PC-3 (cell line): Measurements from ENCODE around the gene FAM118B. TPM values are rescaled to one million over a fixed set of nuclear protein-coding genes. Genes with fewer than 3 reads are reported as not detected.

Source experiments
- ATAC-seq: fragments of 200-7000 bp; cut with Tn5 transposase; 2 replicates; pipeline ENCODE4 v1.9.1; 2020; ENCODE audit warnings: mild to moderate bottlenecking, moderate library complexity
- BruUV-seq: library from RNA; stranded (reverse); fragments of 400-500 nt; replicated peaks from 2 replicates; lab custom pipeline; 2021; lab: Mats Ljungman, UMichigan
- CTCF ChIA-PET: fragments of 300-600 bp; sonication (Branson Sonifier 250); formaldehyde crosslinking; loops from one replicate; lab custom pipeline; 2022; ENCODE audit warnings: antibody characterized with exemption; lab: Charles Lee
- POLR2A ChIA-PET: fragments of 300-600 bp; sonication (Branson Sonifier 250); formaldehyde crosslinking; loops from one replicate; lab custom pipeline; 2022; ENCODE audit warnings: antibody characterized with exemption; ENCODE audit not compliant: unreplicated experiment; lab: Charles Lee
- DNase-seq: peaks from one replicate; pipeline ENCODE4 v3.0.0-alpha.2; 2015
- H2AFZ ChIP-seq: fragments of 300-600 bp; sonication (generic); 2 replicates; pipeline ENCODE4 v1.6.0; 2016; ENCODE audit warnings: antibody characterized with exemption, low read length
- H3F3A ChIP-seq: fragments of 300-600 bp; sonication (generic); one replicate; pipeline ENCODE4 v1.6.0; 2017; ENCODE audit warnings: antibody characterized with exemption, low read length, control low read depth, mild to moderate bottlenecking; ENCODE audit not compliant: unreplicated experiment
- H3K27ac ChIP-seq: fragments of 300-600 bp; sonication (generic); 2 replicates; pipeline ENCODE4 v1.5.1; 2016; ENCODE audit warnings: mild to moderate bottlenecking, low read length
- H3K27me3 ChIP-seq: fragments of 300-600 bp; sonication (generic); 2 replicates; pipeline ENCODE4 v1.6.1; 2016; ENCODE audit warnings: low read length, mixed read lengths
- H3K36me3 ChIP-seq: fragments of 300-600 bp; sonication (generic); 2 replicates; pipeline ENCODE4 v1.6.1; 2016; ENCODE audit warnings: low read depth, mixed run types, low read length, mixed read lengths
- H3K4me1 ChIP-seq: fragments of 300-600 bp; sonication (generic); 2 replicates; pipeline ENCODE4 v1.5.1; 2016; ENCODE audit warnings: low read length; ENCODE audit not compliant: insufficient read depth
- H3K4me2 ChIP-seq: fragments of 300-600 bp; sonication (generic); 2 replicates; pipeline ENCODE4 v1.6.0; 2016; ENCODE audit warnings: low read length
- H3K4me3 ChIP-seq: fragments of 300-600 bp; sonication (generic); 2 replicates; pipeline ENCODE4 v1.5.1; 2016; ENCODE audit warnings: mild to moderate bottlenecking, low read length, mixed read lengths
- H3K79me2 ChIP-seq: fragments of 300-600 bp; sonication (generic); 2 replicates; pipeline ENCODE4 v1.6.1; 2017; ENCODE audit warnings: low read length, mixed read lengths
- H3K9ac ChIP-seq: fragments of 300-600 bp; sonication (generic); 2 replicates; pipeline ENCODE4 v1.6.0; 2016; ENCODE audit warnings: mild to moderate bottlenecking, low read length
- H3K9me2 ChIP-seq: fragments of 300-600 bp; sonication (generic); replicated peaks from 2 replicates; pipeline ENCODE4 v1.6.1; 2016; ENCODE audit warnings: mixed run types, low read length, mixed read lengths
- H3K9me3 ChIP-seq: fragments of 300-600 bp; sonication (generic); 2 replicates; pipeline ENCODE4 v1.6.1; 2016; ENCODE audit warnings: low read length, mixed read lengths
- H4K20me1 ChIP-seq: fragments of 300-600 bp; sonication (generic); 2 replicates; pipeline ENCODE4 v1.6.1; 2016; ENCODE audit warnings: low read length, mixed read lengths
- CTCF ChIP-seq: fragments of 300-600 bp; sonication (generic); conservative IDR thresholded peaks from 2 replicates; pipeline ENCODE4 v1.5.1; 2017; ENCODE audit warnings: antibody characterized with exemption, low read depth, mild to moderate bottlenecking, low read length
- EZH2 ChIP-seq: fragments of 300-600 bp; sonication (generic); IDR thresholded peaks from one replicate; pipeline ENCODE4 v1.6.1; 2017; ENCODE audit warnings: antibody characterized with exemption, mild to moderate bottlenecking, low read length; ENCODE audit not compliant: unreplicated experiment
- EZH2phosphoT487 ChIP-seq: fragments of 300-600 bp; sonication (generic); IDR thresholded peaks from 2 replicates; pipeline ENCODE4 v1.6.1; 2018; ENCODE audit warnings: mild to moderate bottlenecking, antibody characterized with exemption, low read length, borderline replicate concordance
- intact Hi-C: fragments of 100-400 bp; cut with micrococcal nuclease; formaldehyde crosslinking; loops from 2 replicates; pipeline ENCODE4 v1.9.0; 2023
- total RNA-seq: library from RNA; depleted of rRNA; stranded (reverse); fragments of >200 nt; gene quantifications from 2 replicates; pipeline ENCODE4 v1.2.3, GENCODE V29; 2014

The FAM118B gene
- total RNA-seq, 1 experiment from 2014 or later = 24.3 TPM

DNA sequence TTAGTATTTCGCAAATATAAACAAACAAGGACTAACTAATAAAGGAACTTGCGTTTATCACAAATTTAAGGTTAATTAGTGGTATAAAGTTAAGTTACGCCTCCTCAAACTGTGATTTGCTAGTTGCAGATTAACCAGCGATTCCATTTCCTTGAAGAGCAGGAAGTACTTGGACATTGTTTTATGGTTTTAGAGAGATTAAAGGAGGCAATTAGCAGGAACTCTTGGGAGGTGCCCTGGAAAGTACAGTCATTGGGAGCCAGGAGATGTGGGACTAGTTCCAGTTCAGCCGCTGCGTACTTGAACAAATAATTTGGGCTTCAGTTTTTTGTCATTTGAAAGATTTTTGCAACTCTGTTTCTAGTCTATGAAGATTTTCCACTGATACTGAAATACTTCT is 3.3 kb downstream of the FAM118B start:
- DNase-seq (no peak), ATAC-seq (no peak)
- TF ChIP-seq CTCF = no peak
- TF ChIP-seq EZH2phosphoT487 = no peak
- TF ChIP-seq EZH2 = no peak
- Histone ChIP-seq H4K20me1 (0 out of 2 replicates have a peak, but pooled peaks cover 10% of the 10 kb centered on the region), H3K9ac (no peak overlapping the region), H3K27me3 (no peaks in the 10 kb centered on the region), H3K9me2 (no peaks in the 10 kb centered on the region), H3K4me1 (peaks cover 20% of the 10 kb centered on the region), H3K4me3 (no peak overlapping the region), H3F3A (no peaks in the 10 kb centered on the region), H2AFZ (no peak overlapping the region), H3K27ac (no peak overlapping the region), H3K36me3 (no peaks in the 10 kb centered on the region; the same call in 1 of the 2 replicates), H3K79me2 (peaks cover 90% of the 10 kb centered on the region), H3K4me2 (no peak overlapping the region), H3K9me3 (no peaks in the 10 kb centered on the region)
- intact Hi-C loops = loop anchor here (10.0 kb wide), 1 partner anchor 270 kb away; no protein-coding TSS in a partner anchor
- ChIA-PET POLR2A (no interaction called here), CTCF (no interaction called here)
- BruUV-seq = no TSS peak

DNA sequence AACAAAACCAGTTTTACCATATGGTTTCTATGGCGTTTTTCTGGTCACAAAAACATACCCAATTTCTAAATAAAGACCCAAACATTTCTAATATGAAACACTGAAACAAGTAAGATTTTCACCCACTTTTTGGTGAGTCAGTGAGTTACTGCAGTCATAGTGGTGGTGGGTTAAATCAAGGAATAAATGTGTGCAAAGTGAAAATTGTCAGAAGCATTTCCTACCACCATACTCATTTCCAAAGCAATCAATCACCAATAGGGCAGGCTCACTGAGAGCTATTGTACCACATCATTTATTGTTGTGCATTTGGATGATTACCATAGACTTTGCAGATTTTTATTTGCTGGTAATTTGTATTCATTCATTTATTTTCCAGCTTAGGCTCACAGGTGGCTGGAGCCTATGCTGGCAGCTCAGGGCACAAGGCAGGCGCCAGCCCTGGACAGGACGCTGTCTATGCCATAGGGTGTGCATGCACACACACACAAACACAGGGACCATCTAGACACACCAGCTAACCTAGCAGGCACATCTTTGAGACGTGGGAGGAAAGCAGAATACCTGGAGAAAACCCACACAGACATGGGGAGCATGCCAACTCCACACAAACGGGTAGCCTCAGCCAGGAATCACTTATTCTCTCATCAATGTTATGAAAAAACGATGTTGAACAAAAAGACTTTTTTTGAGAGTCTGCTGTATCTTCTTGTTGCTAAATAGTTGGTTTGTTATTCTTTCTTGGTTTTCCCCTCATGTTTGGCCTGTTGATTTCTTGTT is 5.1 kb downstream of the FAM118B start:
- TF ChIP-seq EZH2phosphoT487 (no peak), CTCF (no peak), EZH2 (no peak)
- POLR2A ChIA-PET = interaction anchor here (0.5 to 0.6 kb wide), 3 partner anchors 12 to 190 kb away, joined by 3 to 4 read pairs (median 3); no protein-coding TSS in a partner anchor

More for the DNA sequence above, 5.1 kb downstream of the FAM118B start:
- ATAC-seq (no peak), DNase-seq (no peak)
- BruUV-seq = no TSS peak
- CTCF ChIA-PET = no interaction called here
- H3F3A ChIP-seq = no peaks in the 10 kb centered on the region
- H3K9ac ChIP-seq = no peak overlapping the region
- no peaks in the 10 kb centered on the region for H3K27me3 ChIP-seq
- H2AFZ ChIP-seq = no peak overlapping the region
- no peak overlapping the region for H3K4me2 ChIP-seq
- intact Hi-C loops = loop anchor here (10.0 kb wide), 1 partner anchor 268 kb away; no protein-coding TSS in a partner anchor
- no peak overlapping the region for H3K4me3 ChIP-seq
- H3K9me2 ChIP-seq = no peaks in the 10 kb centered on the region
- 0 out of 2 replicates have a peak, but pooled peaks cover 6% of the 10 kb centered on the region for H4K20me1 ChIP-seq
- H3K79me2 ChIP-seq = peaks cover 94% of the 10 kb centered on the region
- H3K4me1 ChIP-seq = peaks cover 13% of the 10 kb centered on the region
- no peak overlapping the region for H3K27ac ChIP-seq
- H3K9me3 ChIP-seq = no peaks in the 10 kb centered on the region
- no peaks in the 10 kb centered on the region for H3K36me3 ChIP-seq
